WTC11 (cell line): Measurements from ENCODE around the gene AGTRAP. TPM values are rescaled to one million over a fixed set of nuclear protein-coding genes. Genes with fewer than 3 reads are reported as not detected.

ENCODE experiments used
- ATAC-seq: fragments of 200-7000 bp; cut with Tn5 transposase; 2 replicates; pipeline ENCODE4 v1.10.0; 2021; ENCODE audit warnings: mild to moderate bottlenecking, moderate library complexity
- CTCF ChIA-PET: fragments of 300-600 bp; sonication (Branson Sonifier 250); formaldehyde crosslinking; loops from one replicate; lab custom pipeline; 2021; ENCODE audit warnings: antibody characterized with exemption; lab: Charles Lee
- POLR2A ChIA-PET: fragments of 350-600 bp; sonication (Branson Sonifier 250); formaldehyde crosslinking; loops from one replicate; lab custom pipeline; 2021; ENCODE audit warnings: antibody characterized with exemption; lab: Charles Lee
- DNase-seq: peaks from one replicate; pipeline ENCODE4 v3.0.0; 2021; ENCODE audit warnings: low spot score
- H3K27ac Mint-ChIP-seq: 2 replicates; pipeline ENCODE4 v1.8.0; 2021; ENCODE audit warnings: mixed read lengths
- H3K27me3 Mint-ChIP-seq: 2 replicates; pipeline ENCODE4 v1.8.0; 2021; ENCODE audit warnings: low read depth, mild to moderate bottlenecking, moderate library complexity, mixed read lengths
- H3K36me3 Mint-ChIP-seq: 2 replicates; pipeline ENCODE4 v1.8.0; 2021; ENCODE audit warnings: mixed read lengths
- H3K4me1 Mint-ChIP-seq: 2 replicates; pipeline ENCODE4 v1.8.0; 2022; ENCODE audit warnings: mixed read lengths
- H3K4me3 Mint-ChIP-seq: 2 replicates; pipeline ENCODE4 v1.8.0; 2021; ENCODE audit warnings: mild to moderate bottlenecking, moderate library complexity, mixed read lengths
- H3K9me3 Mint-ChIP-seq: 2 replicates; pipeline ENCODE4 v1.8.0; 2021; ENCODE audit warnings: mixed read lengths
- AFF4 ChIP-seq: sonication (generic); formaldehyde crosslinking; IDR thresholded peaks from 2 replicates; pipeline ENCODE4 v1.8.1; 2023; ENCODE audit warnings: mild to moderate bottlenecking, missing genetic modification reagents, borderline replicate concordance
- CREM ChIP-seq: sonication (generic); formaldehyde crosslinking; IDR thresholded peaks from 2 replicates; pipeline ENCODE4 v1.8.1; 2022; ENCODE audit warnings: mild to moderate bottlenecking, missing genetic modification reagents, moderate library complexity
- ERG ChIP-seq: fragments of 250-450 bp; sonication (Bioruptor Pico); IDR thresholded peaks from 2 replicates; pipeline ENCODE4 v1.8.0; 2021; ENCODE audit warnings: mild to moderate bottlenecking
- ETV6 ChIP-seq: sonication (generic); formaldehyde crosslinking; IDR thresholded peaks from 2 replicates; pipeline ENCODE4 v1.8.1; 2022; ENCODE audit warnings: mild to moderate bottlenecking, missing genetic modification reagents
- FOXK1 ChIP-seq: sonication (generic); formaldehyde crosslinking; IDR thresholded peaks from 2 replicates; pipeline ENCODE4 v1.8.0; 2022; ENCODE audit warnings: mild to moderate bottlenecking, moderate library complexity, missing genetic modification reagents
- MXD4 ChIP-seq: fragments of 250-450 bp; sonication (Bioruptor Pico); IDR thresholded peaks from 2 replicates; pipeline ENCODE4 v1.8.0; 2021; ENCODE audit warnings: mild to moderate bottlenecking, moderate library complexity, borderline replicate concordance
- MYBL2 ChIP-seq: sonication (generic); formaldehyde crosslinking; IDR thresholded peaks from 2 replicates; pipeline ENCODE4 v1.8.1; 2023; ENCODE audit warnings: mild to moderate bottlenecking, moderate library complexity, missing genetic modification reagents
- NFATC4 ChIP-seq: fragments of 250-450 bp; sonication (Bioruptor Pico); IDR thresholded peaks from 2 replicates; pipeline ENCODE4 v1.9.0; 2021; ENCODE audit warnings: mild to moderate bottlenecking
- USF1 ChIP-seq: sonication (generic); formaldehyde crosslinking; IDR thresholded peaks from 2 replicates; pipeline ENCODE4 v1.8.0; 2022; ENCODE audit warnings: mild to moderate bottlenecking, missing genetic modification reagents
- USF2 ChIP-seq: sonication (generic); formaldehyde crosslinking; IDR thresholded peaks from 2 replicates; pipeline ENCODE4 v1.8.1; 2023; ENCODE audit warnings: mild to moderate bottlenecking, missing genetic modification reagents, moderate library complexity
- ZMAT4 ChIP-seq: fragments of 250-450 bp; sonication (Bioruptor Pico); IDR thresholded peaks from 2 replicates; pipeline ENCODE4 v1.9.0; 2021; ENCODE audit warnings: mild to moderate bottlenecking
- ZNF121 ChIP-seq: sonication (generic); formaldehyde crosslinking; IDR thresholded peaks from 2 replicates; pipeline ENCODE4 v1.8.0; 2023; ENCODE audit warnings: missing genetic modification reagents
- ZNF138 ChIP-seq: sonication (generic); formaldehyde crosslinking; conservative IDR thresholded peaks from 2 replicates; pipeline ENCODE4 v1.8.1; 2022; ENCODE audit warnings: mild to moderate bottlenecking, moderate library complexity, missing genetic modification reagents
- ZNF263 ChIP-seq: sonication (generic); formaldehyde crosslinking; IDR thresholded peaks from 2 replicates; pipeline ENCODE4 v1.8.1; 2022; ENCODE audit warnings: low read depth, mild to moderate bottlenecking, moderate library complexity, missing genetic modification reagents
- ZNF281 ChIP-seq: sonication (generic); formaldehyde crosslinking; IDR thresholded peaks from 2 replicates; pipeline ENCODE4 v1.8.0; 2023; ENCODE audit warnings: mild to moderate bottlenecking, missing genetic modification reagents
- ZNF396 ChIP-seq: fragments of 250-450 bp; sonication (Bioruptor Pico); IDR thresholded peaks from 2 replicates; pipeline ENCODE4 v1.8.0; 2021; ENCODE audit warnings: mild to moderate bottlenecking, moderate library complexity, borderline replicate concordance
- ZNF423 ChIP-seq: fragments of 250-450 bp; sonication (Bioruptor Pico); IDR thresholded peaks from 2 replicates; pipeline ENCODE4 v2.1.2; 2022; ENCODE audit warnings: mild to moderate bottlenecking, moderate library complexity
- ZNF425 ChIP-seq: fragments of 250-450 bp; sonication (Bioruptor Pico); conservative IDR thresholded peaks from 2 replicates; pipeline ENCODE4 v1.9.0; 2021; ENCODE audit warnings: mild to moderate bottlenecking
- total RNA-seq: library from RNA; stranded (reverse); gene quantifications from 3 replicates; pipeline ENCODE4 v1.2.3, GENCODE V29; 2021

AGTRAP gene
- total RNA-seq, 1 experiment from 2014 or later, result 81.6 TPM

- TF ChIP-seq ZNF263 (CRISPR knock-in tag), result no peak
- TF ChIP-seq ZMAT4, result no peak
- no peak for TF ChIP-seq ETV6 (CRISPR knock-in tag)
- TF ChIP-seq ZNF423 (CRISPR knock-in tag), result no peak
- no peak for TF ChIP-seq ZNF281
- no peak for TF ChIP-seq FOXK1 (CRISPR knock-in tag)
These were observed 444 bp upstream of the AGTRAP start (continued) for GRCh38 chr1:11735531-11735853.

- H3K36me3 Mint-ChIP-seq, result no peaks in the 10 kb centered on the region; the same call in 1 of the 2 replicates
- H3K27me3 Mint-ChIP-seq, result no peaks in the 10 kb centered on the region; the same call in 1 of the 2 replicates
- ATAC-seq, result peak; percentile 49
- ChIA-PET POLR2A (interaction anchor here (0.8 to 1.5 kb wide), 3 partner anchors 38 to 66 kb away, joined by 3 to 4 read pairs (median 3); no protein-coding TSS in a partner anchor), CTCF (interaction anchor here (0.6 to 3.8 kb wide), 14 partner anchors 12 to 165 kb away, joined by 3 to 19 read pairs (median 8); partner anchors contain the start of genes FBXO2, FBXO6 and MAD2L2)
- peak; percentile 46 for DNase-seq
- peaks cover 39% of the 10 kb centered on the region for H3K4me1 Mint-ChIP-seq
- H3K9me3 Mint-ChIP-seq, result no peaks in the 10 kb centered on the region
- peak overlapping the region; percentile 93 for H3K27ac Mint-ChIP-seq
- TF ChIP-seq USF2 (peak; percentile 80), ERG (CRISPR knock-in tag) (no peak), AFF4 (CRISPR knock-in tag) (no peak), ZNF281 (no peak), CREM (CRISPR knock-in tag) (no peak), ZNF396 (CRISPR knock-in tag) (no peak), MYBL2 (CRISPR knock-in tag) (no peak), MXD4 (CRISPR knock-in tag) (no peak), ZNF138 (CRISPR knock-in tag) (no peak), ZNF425 (CRISPR knock-in tag) (no peak), ZNF121 (no peak), NFATC4 (no peak), USF1 (CRISPR knock-in tag) (peak; percentile 85; the same call in 1 of the 2 replicates)
- H3K4me3 Mint-ChIP-seq, result peak overlapping the region; percentile 94
These were observed 1.1 kb downstream of the AGTRAP start for GRCh38 chr1:11736746-11737639.
